ENCODE results near the gene ABI2.

The ABI2 gene

DNA sequence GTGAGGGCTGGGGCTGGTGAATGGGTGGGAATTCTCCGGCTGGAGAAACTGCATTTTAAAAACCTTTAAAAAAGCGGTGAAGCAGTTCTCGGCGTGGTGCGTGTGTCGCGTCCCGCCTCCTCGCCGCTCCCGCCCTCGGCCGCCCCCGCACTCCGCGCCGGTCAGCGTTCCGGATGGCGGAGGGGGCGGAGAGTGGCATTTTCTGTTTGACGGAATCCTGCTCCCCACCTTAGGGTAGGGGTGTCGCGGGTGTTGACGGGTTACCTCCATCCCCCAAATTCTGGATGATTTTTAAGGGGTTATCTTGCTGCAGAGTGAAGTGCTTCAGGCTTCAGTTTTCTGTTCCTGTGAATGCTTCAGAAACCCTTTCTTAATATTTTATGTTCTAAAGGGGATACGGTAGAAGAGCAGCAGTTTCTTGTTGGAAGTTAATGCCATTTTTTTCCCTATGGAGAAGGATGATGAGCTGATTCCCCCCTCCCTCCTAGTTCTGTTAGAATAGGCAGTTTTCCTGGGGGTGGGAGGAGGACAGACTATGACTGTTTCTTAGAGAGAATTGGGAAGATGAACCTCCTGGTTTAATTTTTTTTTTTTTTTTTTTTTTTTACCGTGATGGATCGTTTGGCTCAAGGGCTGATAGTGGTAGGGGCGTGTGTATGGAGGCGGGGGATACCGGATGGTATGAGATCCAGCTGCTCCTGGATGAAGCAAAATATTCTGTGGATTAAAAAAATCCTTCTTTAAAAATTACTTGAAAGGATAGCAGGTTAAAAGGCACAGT is 756 bp downstream of the ABI2 start:
- peak overlapping the region; percentile 78 for H3K4me2 ChIP-seq (ENCODE audit: low read depth, low read length, poor library complexity, severe bottlenecking)
- peak overlapping the region; percentile 95 for H2AFZ ChIP-seq (ENCODE audit: low read depth, low read length, severe bottlenecking)
- peak overlapping the region; percentile 84 for H3K4me3 ChIP-seq (ENCODE audit: insufficient read depth, low read length, poor library complexity, severe bottlenecking)
- peak overlapping the region; percentile 24 for H3K27ac ChIP-seq (ENCODE audit: low read depth, low read length)
- peaks cover 48% of the 10 kb centered on the region for H3K79me2 ChIP-seq (ENCODE audit: insufficient read depth, low read length)
- no peaks in the 10 kb centered on the region for H3K9me3 ChIP-seq (ENCODE audit: insufficient read depth, low read length)
- peaks cover 18% of the 10 kb centered on the region for H3F3A ChIP-seq (ENCODE audit: insufficient read depth)
- no peaks in the 10 kb centered on the region; the same call in 1 of the 2 replicates for H4K20me1 ChIP-seq (ENCODE audit: low read depth, low read length)
- no peaks in the 10 kb centered on the region for H3K27me3 ChIP-seq (ENCODE audit: low read length)
- no peaks in the 10 kb centered on the region for H3K9me2 ChIP-seq (replicated peaks; ENCODE audit: insufficient read depth, low read length)
- no peak for TF ChIP-seq EZH2phosphoT487 (conservative IDR thresholded peaks at IDR 0.05; ENCODE audit: low read length)
- no peaks in the 10 kb centered on the region for H3K36me3 ChIP-seq (ENCODE audit: low read length)
- peak overlapping the region; percentile 91 for H3K9ac ChIP-seq (ENCODE audit: low read length)

DNA sequence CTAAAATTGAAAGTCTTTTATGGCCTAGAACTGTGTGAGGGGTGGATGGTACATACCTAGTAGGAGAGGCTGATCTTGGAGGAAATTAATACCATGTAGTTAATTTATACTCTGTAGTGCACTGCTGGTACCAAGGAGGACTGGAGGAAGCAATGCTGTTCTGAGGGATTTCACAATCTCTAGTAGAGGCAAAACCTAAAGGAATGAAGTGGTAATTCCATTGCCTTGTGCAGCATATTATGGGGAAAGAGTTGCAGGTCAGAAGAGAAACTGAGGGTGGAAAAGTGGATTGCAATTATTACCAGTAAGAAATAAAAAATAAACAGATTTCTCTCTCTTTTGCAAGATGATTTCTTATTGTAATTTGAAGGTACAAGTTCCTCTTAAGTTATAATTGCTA is 2.2 kb downstream of the ABI2 start:
- Histone ChIP-seq H3K27ac (ENCODE audit: low read depth, low read length) (no peak overlapping the region), H2AFZ (ENCODE audit: low read depth, low read length, severe bottlenecking) (no peak overlapping the region)

GRCh38 chr2:203338322-203338721 is 10.1 kb downstream of the ABI2 start:
- no peaks in the 10 kb centered on the region for H3K36me3 ChIP-seq (ENCODE audit: low read length)
- H3K4me2 ChIP-seq (ENCODE audit: low read depth, low read length, poor library complexity, severe bottlenecking), result no peak overlapping the region
- H3F3A ChIP-seq (ENCODE audit: insufficient read depth), result no peaks in the 10 kb centered on the region
- no peaks in the 10 kb centered on the region for H3K9me2 ChIP-seq (replicated peaks; ENCODE audit: insufficient read depth, low read length)
- no peak for TF ChIP-seq CTCF (IDR thresholded peaks at IDR 0.05; ENCODE audit: insufficient read depth, low read length, poor library complexity, severe bottlenecking)
- TF ChIP-seq EZH2phosphoT487 (conservative IDR thresholded peaks at IDR 0.05; ENCODE audit: low read length), result no peak
- no peaks in the 10 kb centered on the region for H3K9me3 ChIP-seq (ENCODE audit: insufficient read depth, low read length)
- H3K27me3 ChIP-seq (ENCODE audit: low read length), result no peaks in the 10 kb centered on the region
- H3K9ac ChIP-seq (ENCODE audit: low read length), result no peak overlapping the region
- H3K79me2 ChIP-seq (ENCODE audit: insufficient read depth, low read length), result peaks cover 42% of the 10 kb centered on the region
- no peaks in the 10 kb centered on the region for H4K20me1 ChIP-seq (ENCODE audit: low read depth, low read length)
- H3K4me3 ChIP-seq (ENCODE audit: insufficient read depth, low read length, poor library complexity, severe bottlenecking), result no peak overlapping the region
- no peak overlapping the region for H2AFZ ChIP-seq (ENCODE audit: low read depth, low read length, severe bottlenecking)
- H3K27ac ChIP-seq (ENCODE audit: low read depth, low read length), result no peak overlapping the region

More for the DNA sequence above, 2.2 kb downstream of the ABI2 start:
- peak overlapping the region; percentile 78 for H3K4me2 ChIP-seq (ENCODE audit: low read depth, low read length, poor library complexity, severe bottlenecking)
- H3K9ac ChIP-seq (ENCODE audit: low read length), result 0 out of 2 replicates have a peak overlapping the region, but pooled peaks have one; percentile 16
- no peaks in the 10 kb centered on the region for H3K9me3 ChIP-seq (ENCODE audit: insufficient read depth, low read length)
- no peaks in the 10 kb centered on the region for H3K9me2 ChIP-seq (replicated peaks; ENCODE audit: insufficient read depth, low read length)
- peaks cover 18% of the 10 kb centered on the region for H3F3A ChIP-seq (ENCODE audit: insufficient read depth)
- no peak overlapping the region for H3K4me3 ChIP-seq (ENCODE audit: insufficient read depth, low read length, poor library complexity, severe bottlenecking)
- no peaks in the 10 kb centered on the region; the same call in 1 of the 2 replicates for H4K20me1 ChIP-seq (ENCODE audit: low read depth, low read length)
- no peaks in the 10 kb centered on the region for H3K36me3 ChIP-seq (ENCODE audit: low read length)
- no peak for TF ChIP-seq EZH2phosphoT487 (conservative IDR thresholded peaks at IDR 0.05; ENCODE audit: low read length)
- no peak for TF ChIP-seq CTCF (IDR thresholded peaks at IDR 0.05; ENCODE audit: insufficient read depth, low read length, poor library complexity, severe bottlenecking)
- peaks cover 60% of the 10 kb centered on the region for H3K79me2 ChIP-seq (ENCODE audit: insufficient read depth, low read length)
- H3K27me3 ChIP-seq (ENCODE audit: low read length), result no peaks in the 10 kb centered on the region

Measured in SU-DHL-6 (cell line).